HG03520 (cell line): ENCODE results near the gene RPS10.
"Not testable (repeated sequence)": the region's sequence is repeated elsewhere in the genome, so short reads cannot be mapped to it uniquely, and the experiment has no call there.

Experiments used
- ATAC-seq: cut with Tn5 transposase; IDR thresholded peaks from one replicate; pipeline ENCODE4 v1.9.1; 2021; ENCODE audit warnings: mild to moderate bottlenecking, moderate library complexity; ENCODE audit not compliant: unreplicated experiment

RPS10 gene

GRCh38 chr6:34393191-34393965 is 32.5 kb downstream of the RPS10 start:
- ATAC-seq, result no peak

GRCh38 chr6:34392497-34393190 is 33.2 kb downstream of the RPS10 start, which contains the start of gene NUDT3:
Gene NUDT3, minus strand, starts transcription at chr6:34392669. Its CDS starts 307 bp downstream, at chr6:34392362.
- peak; percentile 85 for ATAC-seq

- ATAC-seq, result peak; percentile 26
Measured at GRCh38 chr6:34391786-34392496, 33.9 kb downstream of the RPS10 start.

DNA sequence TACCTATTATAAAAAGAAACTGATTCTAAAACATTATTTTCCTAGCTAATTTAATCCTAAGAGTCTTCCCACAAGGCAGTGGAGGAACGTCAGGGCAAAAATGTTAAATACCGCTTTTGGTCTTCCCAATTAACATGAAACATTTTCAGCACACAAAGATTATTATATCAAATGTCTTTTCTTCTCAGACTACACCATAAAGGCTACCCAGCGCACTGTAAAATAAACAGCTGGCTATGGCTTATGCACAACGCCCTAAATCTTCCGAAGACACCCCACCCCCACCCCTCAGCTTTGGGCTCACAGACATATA is 34.4 kb downstream of the RPS10 start:
- no peak for ATAC-seq

DNA sequence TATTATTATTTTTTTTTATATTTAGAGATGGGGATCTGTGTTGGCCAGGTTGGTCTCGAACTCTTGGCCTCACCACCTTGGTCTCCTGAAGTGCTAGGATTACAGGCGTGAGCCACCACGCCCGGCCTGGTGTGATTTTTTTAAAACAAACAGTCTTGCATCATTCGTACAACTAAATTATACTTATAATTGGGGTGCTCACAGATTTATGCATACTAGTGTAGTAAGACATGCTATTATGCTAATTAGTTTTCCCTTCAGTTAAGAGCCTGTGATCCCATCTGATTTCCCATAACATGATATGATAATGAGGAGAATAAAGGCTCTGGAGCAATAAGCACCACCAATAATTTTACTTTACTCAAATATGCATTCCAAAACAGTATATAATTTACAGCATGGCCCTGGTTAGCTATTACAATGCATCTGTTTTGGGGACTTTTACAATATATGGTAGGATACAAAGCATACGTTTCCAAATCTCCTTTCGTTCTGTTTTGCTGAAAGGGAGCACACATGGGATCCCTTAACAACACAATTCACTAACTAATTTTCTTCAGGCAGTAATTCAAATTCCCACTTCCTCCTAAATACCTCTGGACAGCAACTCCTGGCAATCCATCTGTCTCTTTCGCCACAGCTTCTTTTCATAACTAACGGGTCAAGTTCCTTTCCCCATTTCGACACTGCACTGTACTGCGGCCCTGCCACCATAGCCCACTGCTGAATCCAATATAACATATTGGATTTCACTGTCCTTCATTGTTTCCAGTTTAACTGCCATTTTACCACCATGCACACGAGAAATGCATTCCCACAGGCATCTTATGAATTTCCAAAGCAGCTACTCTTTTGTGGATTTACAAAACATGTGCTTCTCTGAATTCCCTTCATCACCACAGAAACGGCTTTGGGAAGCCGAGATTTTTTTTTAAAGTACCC is 35.1 kb downstream of the RPS10 start:
- ATAC-seq, result no peak

GRCh38 chr6:34389034-34389433 is 36.8 kb downstream of the RPS10 start:
- ATAC-seq, result no peak

- ATAC-seq, result no peak
Measured at GRCh38 chr6:34388421-34388820, 37.4 kb downstream of the RPS10 start.

DNA sequence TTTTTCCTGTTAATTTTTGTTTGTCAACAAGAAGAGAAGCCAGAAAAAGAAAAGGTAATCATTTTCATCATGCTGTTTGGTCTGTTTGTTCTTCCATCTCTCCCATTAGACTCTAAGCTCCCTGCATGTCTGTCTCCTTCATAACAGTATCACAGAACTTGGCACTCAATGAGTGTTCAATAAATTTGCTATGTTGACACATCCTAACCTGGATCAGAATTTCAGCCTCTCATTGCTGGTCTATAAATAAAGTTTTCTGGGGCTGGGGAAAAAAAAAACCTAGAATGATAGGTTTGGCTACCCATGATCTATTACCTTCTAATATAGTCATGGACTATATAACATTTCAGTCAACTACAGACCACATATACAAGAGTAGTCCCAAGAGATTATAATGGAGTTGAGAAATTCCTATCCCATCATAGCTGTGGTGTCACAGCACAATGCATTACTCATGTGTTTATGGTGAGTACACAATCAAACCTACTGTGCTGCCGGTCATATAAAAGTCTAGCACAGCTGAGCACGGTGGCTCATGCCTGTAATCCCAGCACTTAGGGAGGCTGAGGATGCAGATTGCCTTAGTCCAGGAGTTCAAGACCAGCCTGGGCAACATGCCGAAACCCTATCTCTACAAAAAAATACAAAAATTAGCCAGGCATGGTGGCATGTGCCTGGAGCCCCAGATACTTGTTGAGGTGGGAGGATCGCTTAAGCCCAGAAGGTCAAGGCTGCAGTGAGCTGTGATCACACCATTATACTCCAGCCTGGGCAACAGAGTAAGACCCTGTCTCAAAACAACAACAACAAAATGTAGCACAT is 39.3 kb downstream of the RPS10 start:
- no peak for ATAC-seq

GRCh38 chr6:34385793-34386195 is 40.1 kb downstream of the RPS10 start:
- ATAC-seq, result no peak

DNA sequence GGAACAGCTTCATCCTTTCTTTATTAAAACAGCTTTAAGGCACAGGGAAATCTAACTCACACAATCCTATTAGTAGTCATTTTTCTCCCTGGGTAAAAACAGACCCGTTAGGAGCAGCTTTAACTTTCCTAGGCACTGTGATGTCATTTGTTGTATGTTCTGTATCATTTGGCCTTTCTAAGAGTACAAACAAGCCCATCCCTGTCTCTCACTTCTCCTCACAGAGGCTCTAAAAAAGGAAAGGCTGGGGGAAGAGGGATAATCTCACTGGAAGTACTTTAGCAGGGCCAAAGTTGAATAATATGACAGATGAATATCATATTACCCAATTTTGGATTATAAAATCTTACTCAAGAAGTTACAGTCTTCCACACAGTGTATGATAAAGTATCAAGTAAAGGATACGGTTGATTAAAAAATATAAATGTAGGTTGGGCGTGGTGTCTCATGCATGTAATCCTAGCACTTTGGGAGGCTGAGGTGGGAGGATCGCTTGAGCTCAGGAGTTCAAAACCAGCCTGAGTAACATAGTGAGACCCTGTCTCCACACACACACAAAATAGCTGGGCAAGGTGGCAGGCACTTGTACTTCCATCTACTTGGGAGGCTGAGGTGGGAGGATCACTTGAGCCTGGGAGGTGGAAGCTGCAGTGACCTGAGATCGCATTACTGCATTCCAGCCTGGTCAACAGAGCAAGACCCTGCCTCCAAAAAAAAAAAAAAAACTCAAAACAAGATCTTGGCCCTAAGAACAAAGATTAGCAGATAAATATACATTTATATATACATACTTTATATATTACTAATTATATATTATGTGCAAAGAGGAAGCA is 41.3 kb downstream of the RPS10 start:
- no peak for ATAC-seq

DNA sequence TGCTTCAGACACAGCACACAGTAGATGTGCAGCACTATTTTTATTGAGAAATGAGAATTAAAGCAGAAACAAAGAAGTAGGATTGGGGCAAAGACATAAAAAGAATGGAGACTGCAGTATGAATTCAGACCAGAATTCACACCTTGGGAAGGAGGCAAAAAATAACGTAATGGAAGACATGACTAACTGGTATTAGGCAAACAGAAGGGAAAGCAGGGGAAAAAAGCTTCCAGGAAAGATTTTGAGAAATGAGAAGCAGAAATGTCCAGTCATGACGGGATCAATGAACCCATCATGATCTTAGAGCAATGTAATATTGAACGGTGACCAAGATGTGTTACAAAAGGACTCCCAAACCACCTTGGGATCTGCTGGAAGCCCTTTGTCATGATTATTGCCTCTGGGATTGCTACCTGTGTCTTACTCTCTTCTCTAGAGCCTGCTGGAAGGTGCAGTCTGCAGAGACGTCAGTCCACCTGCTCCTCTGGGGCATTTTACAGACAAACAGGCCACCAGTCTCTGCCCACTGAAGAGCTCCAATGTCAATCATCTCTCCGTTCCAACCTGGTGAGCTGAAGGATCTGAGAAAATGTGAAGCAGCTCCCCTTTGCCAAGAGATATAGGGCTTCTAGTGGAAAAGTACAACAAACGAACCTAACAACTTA is 42.1 kb downstream of the RPS10 start:
- ATAC-seq, result no peak

DNA sequence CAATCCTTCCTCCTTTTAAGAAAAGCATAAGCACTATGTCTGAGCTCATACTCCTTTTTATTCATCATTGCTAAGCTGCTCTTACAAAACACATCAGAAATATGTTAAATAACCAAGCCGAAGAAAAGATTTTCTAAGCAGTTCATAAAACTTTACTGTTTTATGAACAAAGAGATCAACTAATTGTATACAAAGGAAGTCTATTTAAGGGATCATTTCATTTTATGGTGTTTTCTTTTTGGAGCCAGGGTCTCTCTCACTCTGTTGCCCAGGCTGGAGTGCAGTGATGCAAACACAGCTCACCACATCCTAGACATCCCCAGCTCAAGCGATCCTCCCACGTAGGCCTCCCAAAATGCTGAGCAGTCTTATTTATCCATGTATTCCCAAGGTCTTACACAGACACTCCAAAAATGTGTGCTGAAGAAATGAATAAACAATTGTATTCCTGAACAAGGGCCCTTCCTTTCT is 42.7 kb downstream of the RPS10 start:
- ATAC-seq, result no peak

DNA sequence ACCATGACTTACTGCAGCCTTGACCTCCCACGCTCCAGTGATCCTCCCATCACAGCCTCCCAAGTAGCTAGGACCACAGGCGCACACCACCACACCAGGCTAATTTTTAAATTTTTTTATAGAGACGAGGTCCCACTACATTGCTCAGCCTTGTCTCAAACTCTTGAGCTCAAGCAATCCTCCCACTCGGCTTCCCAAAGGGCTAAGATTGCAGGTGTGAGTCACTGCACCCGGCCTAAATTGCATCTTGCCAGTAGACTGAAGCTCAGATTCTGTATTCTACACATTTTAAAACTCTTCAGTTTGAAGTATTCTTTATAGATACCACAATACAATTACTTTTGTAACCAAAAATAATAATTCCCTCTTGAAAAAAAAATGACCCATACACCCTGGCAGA is 44.8 kb downstream of the RPS10 start:
- ATAC-seq, result no peak

GRCh38 chr6:34378470-34378869 is 47.4 kb downstream of the RPS10 start:
- no peak for ATAC-seq

- no peak for ATAC-seq
Measured at GRCh38 chr6:34377984-34378383, 47.9 kb downstream of the RPS10 start.

DNA sequence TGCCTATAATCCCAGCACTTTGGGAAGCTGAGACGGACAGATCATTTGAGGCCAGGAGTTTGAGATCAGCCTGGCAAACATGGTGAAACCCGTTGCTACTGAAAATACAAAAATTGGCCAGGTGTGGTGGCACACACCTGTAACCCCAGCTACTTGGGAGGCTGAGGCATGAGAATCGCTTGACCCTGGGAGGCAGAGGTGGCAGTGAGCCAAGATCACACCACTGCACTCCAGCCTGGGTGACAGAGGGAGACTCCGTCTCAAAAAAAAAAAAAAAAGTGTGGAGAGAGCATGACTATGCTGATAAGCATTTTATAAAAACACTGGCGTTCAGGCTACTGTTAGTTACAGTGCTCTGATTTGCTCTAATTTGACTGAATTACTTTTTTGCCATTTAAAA is 48.3 kb downstream of the RPS10 start:
- not testable (repeated sequence) for ATAC-seq

GRCh38 chr6:34375833-34376232 is 50.0 kb downstream of the RPS10 start:
- no peak for ATAC-seq

GRCh38 chr6:34374508-34374907 is 51.4 kb downstream of the RPS10 start:
- no peak for ATAC-seq
